HG03196 (cell line): ENCODE data around the gene ATP2B3.
A peak's percentile ranks its signal among the peaks of the same experiment; 100 is the strongest.
"Not testable (repeated sequence)": the region's sequence is repeated elsewhere in the genome, so short reads cannot be mapped to it uniquely, and the experiment has no call there.

Experiments
- ATAC-seq: cut with Tn5 transposase; IDR thresholded peaks from one replicate; pipeline ENCODE4 v1.9.1; 2021; ENCODE audit not compliant: unreplicated experiment

Gene ATP2B3

GRCh38 chrX:153592091-153592833, 74.8 kb downstream of the ATP2B3 start:
- no peak for ATAC-seq

GRCh38 chrX:153592966-153593688, 75.7 kb downstream of the ATP2B3 start:
- ATAC-seq, result no peak

GRCh38 chrX:153593811-153594500, 76.5 kb downstream of the ATP2B3 start:
- ATAC-seq, result no peak

- ATAC-seq, result no peak
Measured at GRCh38 chrX:153595387-153595786, 77.9 kb downstream of the ATP2B3 start.

GRCh38 chrX:153595859-153596857, 78.7 kb downstream of the ATP2B3 start:
- no peak for ATAC-seq

- ATAC-seq, result no peak
Measured at GRCh38 chrX:153596981-153597750, 79.7 kb downstream of the ATP2B3 start.

GRCh38 chrX:153598541-153599191, 81.2 kb downstream of the ATP2B3 start, which contains the start of gene CCNQ:
Gene CCNQ, minus strand, starts transcription at chrX:153599139. Its CDS starts 66 bp downstream, at chrX:153599073.
- ATAC-seq, result peak; percentile 43

- ATAC-seq, result peak; percentile 76
Measured at GRCh38 chrX:153599192-153600031, 82.0 kb downstream of the ATP2B3 start.

GRCh38 chrX:153600032-153600373, 82.6 kb downstream of the ATP2B3 start:
- ATAC-seq, result no peak

GRCh38 chrX:153600921-153601320, 83.5 kb downstream of the ATP2B3 start:
- no peak for ATAC-seq

- ATAC-seq, result no peak
Measured at GRCh38 chrX:153601511-153602110, 84.2 kb downstream of the ATP2B3 start.

- ATAC-seq, result no peak
Measured at GRCh38 chrX:153602601-153603000, 85.2 kb downstream of the ATP2B3 start.

GRCh38 chrX:153603131-153603656, 85.8 kb downstream of the ATP2B3 start:
- no peak for ATAC-seq

GRCh38 chrX:153604666-153605380, 87.4 kb downstream of the ATP2B3 start:
- not testable (repeated sequence) for ATAC-seq

GRCh38 chrX:153606503-153606902, 89.1 kb downstream of the ATP2B3 start:
- no peak for ATAC-seq

GRCh38 chrX:153608376-153608775, 90.9 kb downstream of the ATP2B3 start:
- no peak for ATAC-seq

- no peak for ATAC-seq
Measured at GRCh38 chrX:153608806-153609205, 91.4 kb downstream of the ATP2B3 start.
